CD4-positive, alpha-beta T cell (primary cell): Measurements from ENCODE around the gene MUC6. TPM values are rescaled to one million over a fixed set of nuclear protein-coding genes. Genes with fewer than 3 reads are reported as not detected.

Experiments used
- ATAC-seq: fragments of 200-7000 bp; cut with Tn5 transposase; one replicate; pipeline ENCODE4 v1.10.0; 2022; ENCODE audit warnings: mild to moderate bottlenecking; ENCODE audit not compliant: poor library complexity
- CTCF ChIA-PET: fragments of 350-600 bp; sonication (Branson Sonifier 250); formaldehyde crosslinking; loops from one replicate; lab custom pipeline; 2021; ENCODE audit warnings: antibody characterized with exemption, inconsistent platforms; lab: Charles Lee
- POLR2A ChIA-PET: fragments of 350-600 bp; sonication (Branson Sonifier 250); formaldehyde crosslinking; loops from one replicate; lab custom pipeline; 2021; ENCODE audit warnings: antibody characterized with exemption, inconsistent platforms; lab: Charles Lee
- DNase-seq, 14 experiments: peaks; one replicate each; pipeline ENCODE4 v3.0.0-alpha.2; 2013 to 2020; ENCODE audit warnings: mixed read lengths in 2 of 14
- H3K27ac ChIP-seq, 2 donors: one replicate each; pipeline versions ENCODE4 v1.5.1 to v1.7.0; 2013; ENCODE audit warnings: low read length in 2 of 2, low read depth in 1 of 2, mild to moderate bottlenecking in 1 of 2
- H3K27me3 ChIP-seq, 2 experiments: 1 replicate in 1 of 2; 2 replicates in 1 of 2; pipeline versions ENCODE4 v1.6.1 to v1.7.0; 2013; ENCODE audit warnings: low read length in 2 of 2, control low read depth in 1 of 2, mild to moderate bottlenecking in 1 of 2, moderate library complexity in 1 of 2; ENCODE audit not compliant: insufficient read depth in 2 of 2, control insufficient read depth in 1 of 2
- H3K36me3 ChIP-seq: one replicate; pipeline ENCODE4 v1.6.1; 2013; ENCODE audit warnings: low read length, control low read depth; ENCODE audit not compliant: insufficient read depth
- H3K4me1 ChIP-seq: one replicate; pipeline ENCODE4 v1.6.1; 2013; ENCODE audit warnings: low read length, control low read depth; ENCODE audit not compliant: insufficient read depth
- H3K4me3 ChIP-seq: one replicate; pipeline ENCODE4 v1.5.1; 2013; ENCODE audit warnings: mild to moderate bottlenecking, low read length, moderate library complexity
- H3K9me3 ChIP-seq, 2 experiments: 1 replicate in 1 of 2; 2 replicates in 1 of 2; pipeline versions ENCODE4 v1.6.1 to v1.7.0; 2013; ENCODE audit warnings: low read length in 2 of 2, mild to moderate bottlenecking in 2 of 2, control low read depth in 1 of 2, moderate library complexity in 1 of 2; ENCODE audit not compliant: control insufficient read depth in 1 of 2, insufficient read depth in 1 of 2
- H3K27ac Mint-ChIP-seq: one replicate; pipeline ENCODE4 v1.8.0; 2020; ENCODE audit warnings: mixed read lengths
- H3K27me3 Mint-ChIP-seq: one replicate; pipeline ENCODE4 v1.8.0; 2021; ENCODE audit warnings: mixed read lengths
- H3K36me3 Mint-ChIP-seq: one replicate; pipeline ENCODE4 v1.8.0; 2021; ENCODE audit warnings: low read depth, mixed read lengths
- H3K4me1 Mint-ChIP-seq: one replicate; pipeline ENCODE4 v1.8.0; 2021; ENCODE audit warnings: low read depth, mixed read lengths
- H3K4me3 Mint-ChIP-seq: one replicate; pipeline ENCODE4 v1.8.0; 2020; ENCODE audit warnings: mild to moderate bottlenecking, mixed read lengths
- H3K9me3 Mint-ChIP-seq: one replicate; pipeline ENCODE4 v1.8.0; 2020; ENCODE audit warnings: mixed read lengths
- CTCF ChIP-seq: fragments of 200-600 bp; IDR thresholded peaks from one replicate; pipeline ENCODE4 v1.8.0; 2022; ENCODE audit warnings: antibody characterized with exemption, mild to moderate bottlenecking
- intact Hi-C, 2 experiments: fragments of 100-400 bp; cut with DNase I in 1 of 2; cut with micrococcal nuclease in 1 of 2; formaldehyde crosslinking; loops; one replicate each; pipeline versions ENCODE4 v1.15.1 to v1.9.0; 2023 to 2025; cut with DNase I, micrococcal nuclease
- total RNA-seq, 174 experiments: library from RNA in 2 of 174; stranded (reverse) in 2 of 174; gene quantifications; one replicate each; pipeline ENCODE4 v1.2.3 and lab custom pipeline; 2021 to 2026

MUC6 gene
- total RNA-seq, 2 experiments from 2014 or later, result not detected

DNA sequence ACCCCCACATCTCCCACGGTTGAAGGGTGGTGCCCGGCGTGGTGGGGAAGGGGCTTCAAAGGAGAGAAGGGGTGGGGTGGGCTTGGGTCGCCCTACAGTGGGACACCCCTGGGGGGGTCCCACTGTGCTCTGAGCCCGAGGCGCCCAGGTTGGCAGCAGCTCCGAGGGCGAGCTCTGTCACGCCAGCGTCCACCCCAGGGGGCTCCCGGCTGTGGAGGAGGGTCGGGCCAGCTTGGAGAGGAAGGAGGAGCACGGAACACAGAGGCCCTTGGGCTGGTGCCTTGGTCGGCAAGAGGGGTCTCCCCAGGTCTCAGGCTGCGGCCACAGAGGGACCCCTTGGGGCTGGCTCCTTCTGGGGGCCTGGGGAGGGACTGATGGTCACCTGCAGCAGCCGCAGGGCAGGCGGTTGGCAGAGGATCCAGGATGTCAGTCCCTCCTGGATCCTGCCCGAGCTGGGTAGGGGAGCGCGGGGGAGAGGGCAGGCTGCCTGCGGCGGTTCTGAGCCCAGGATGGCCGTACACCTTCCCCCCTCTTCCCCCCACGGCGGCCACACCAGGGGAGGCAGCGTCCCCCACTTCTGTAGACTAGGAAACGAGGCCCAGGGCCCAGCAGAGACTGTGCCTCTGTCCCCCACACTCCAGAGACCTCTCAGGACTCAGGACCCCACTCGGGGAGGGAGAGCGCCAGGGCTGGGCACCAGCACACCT lies 788 bp downstream of the MUC6 start:
- Histone ChIP-seq H3K27me3 (no peaks in the 10 kb centered on the region), H3K4me3 (no peak overlapping the region), H3K27ac (no peak overlapping the region), H3K4me1 (no peaks in the 10 kb centered on the region), H3K36me3 (no peaks in the 10 kb centered on the region), H3K9me3 (peaks cover 0 to 6% of the 10 kb centered on the region in 2 experiments)
- CTCF ChIA-PET, result no interaction called here
- Mint-ChIP-seq H3K9me3 (no peaks in the 10 kb centered on the region), H3K4me1 (no peaks in the 10 kb centered on the region), H3K27ac (no peak overlapping the region), H3K36me3 (no peaks in the 10 kb centered on the region), H3K4me3 (no peak overlapping the region), H3K27me3 (no peaks in the 10 kb centered on the region)
- no peak for TF ChIP-seq CTCF
- ATAC-seq (no peak), DNase-seq (no peak)
- intact Hi-C loops, result no loop called here
- POLR2A ChIA-PET, result no interaction called here

DNA sequence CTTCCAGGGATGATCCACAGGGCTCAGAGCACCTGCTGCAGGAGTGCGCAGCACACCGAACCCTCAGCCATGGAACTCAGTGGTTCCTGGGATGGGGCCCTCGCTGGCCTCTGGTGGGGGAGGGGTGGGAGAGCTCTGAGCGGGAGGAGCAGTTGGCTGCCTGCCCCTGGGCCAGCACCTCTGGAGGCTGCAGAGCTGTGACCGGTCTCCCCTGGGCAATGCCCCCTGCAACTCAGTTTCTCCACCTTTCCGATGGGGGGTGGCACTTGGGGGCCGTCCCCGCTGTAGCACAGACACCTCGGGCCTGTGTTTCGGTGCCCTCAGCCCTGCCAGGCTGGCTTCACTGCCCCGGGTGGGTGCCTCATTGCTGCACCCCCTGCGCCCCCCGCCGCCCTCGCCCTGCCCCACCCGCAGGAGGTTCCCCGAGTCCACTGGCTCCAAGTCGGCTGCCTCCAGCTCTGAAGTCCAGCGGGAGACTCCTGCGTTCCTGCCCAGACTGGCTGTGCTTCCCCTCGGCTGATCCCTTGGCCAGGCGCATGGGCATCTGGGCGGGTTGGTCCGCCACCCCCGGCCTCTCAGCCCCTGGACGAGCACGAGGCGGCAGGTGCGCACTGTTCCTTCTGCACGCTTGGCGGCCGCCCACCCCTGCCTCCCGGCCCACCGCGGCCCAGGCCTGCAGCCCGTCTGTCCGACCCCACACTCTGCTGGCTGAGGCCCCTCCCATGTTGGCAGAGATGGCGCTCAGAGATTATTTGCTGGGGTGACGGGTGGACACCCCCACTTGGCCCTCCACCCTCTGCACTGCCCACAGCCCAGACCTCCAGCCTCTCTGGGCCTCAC lies 1.8 kb downstream of the MUC6 start:
- ChIA-PET POLR2A (no interaction called here), CTCF (no interaction called here)
- Mint-ChIP-seq H3K4me1 (no peaks in the 10 kb centered on the region), H3K27ac (no peak overlapping the region), H3K27me3 (no peaks in the 10 kb centered on the region), H3K4me3 (no peak overlapping the region), H3K36me3 (no peaks in the 10 kb centered on the region), H3K9me3 (no peaks in the 10 kb centered on the region)
- no peak for DNase-seq
- H3K36me3 ChIP-seq, result no peaks in the 10 kb centered on the region
- no peaks in the 10 kb centered on the region for H3K27me3 ChIP-seq
- H3K27ac ChIP-seq, result no peak overlapping the region
- no peak overlapping the region for H3K4me3 ChIP-seq
- H3K4me1 ChIP-seq, result no peaks in the 10 kb centered on the region
- ATAC-seq, result no peak
- H3K9me3 ChIP-seq, result peaks cover 0 to 6% of the 10 kb centered on the region in 2 experiments
- no peak for TF ChIP-seq CTCF
- intact Hi-C loops, result no loop called here

DNA sequence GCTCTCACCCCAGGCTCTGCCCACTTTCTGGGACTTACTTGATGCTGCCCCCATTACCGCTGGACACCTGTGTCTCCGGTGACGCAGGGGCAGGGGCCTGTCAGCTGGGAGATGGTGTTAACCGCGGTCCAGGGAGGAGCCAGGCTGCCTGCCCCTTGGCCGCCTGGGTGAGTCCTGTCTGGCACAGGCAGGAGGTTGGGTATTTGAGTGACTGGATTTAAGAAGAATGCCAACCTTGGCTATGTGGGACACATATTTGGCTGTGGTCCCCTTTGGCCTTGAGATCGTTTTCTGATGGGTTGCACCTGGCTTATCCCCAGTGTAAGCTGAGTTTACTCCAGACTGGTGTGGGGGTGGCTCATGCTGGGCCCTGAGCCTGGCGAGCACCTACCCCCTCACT lies 2.5 kb downstream of the MUC6 start:
- Mint-ChIP-seq H3K36me3 (no peaks in the 10 kb centered on the region), H3K27ac (no peak overlapping the region), H3K4me3 (no peak overlapping the region), H3K4me1 (no peaks in the 10 kb centered on the region), H3K9me3 (no peaks in the 10 kb centered on the region), H3K27me3 (no peaks in the 10 kb centered on the region)
- ChIA-PET CTCF (interaction anchor here (0.6 kb wide), 1 partner anchor 106 kb away, joined by 3 read pairs; no protein-coding TSS in a partner anchor), POLR2A (no interaction called here)
- DNase-seq, result no peak
- Histone ChIP-seq H3K4me1 (no peaks in the 10 kb centered on the region), H3K27me3 (no peaks in the 10 kb centered on the region), H3K36me3 (no peaks in the 10 kb centered on the region), H3K9me3 (no peaks in the 10 kb centered on the region), H3K27ac (no peak overlapping the region), H3K4me3 (no peak overlapping the region)
- no peak for TF ChIP-seq CTCF
- ATAC-seq, result no peak
- intact Hi-C loops, result no loop called here
